Sigmoid colon (tissue), 7 donors: Measurements from ENCODE around the gene MLLT6. TPM values are rescaled to one million over a fixed set of nuclear protein-coding genes. Genes with fewer than 3 reads are reported as not detected.

Experiments used
- DNase-seq: peaks from one replicate; pipeline ENCODE4 v3.0.0-alpha.2; 2019
- H3K27ac ChIP-seq, 4 donors: fragments of 200-600 bp; sonication (generic); one replicate each; pipeline ENCODE4 v1.5.1; 2016 to 2019; ENCODE audit warnings: mild to moderate bottlenecking in 1 of 4
- H3K27me3 ChIP-seq, 3 donors: fragments of 200-600 bp; sonication (generic); one replicate each; pipeline ENCODE4 v1.5.1; 2019; ENCODE audit warnings: mild to moderate bottlenecking in 1 of 3
- H3K36me3 ChIP-seq, 4 donors: fragments of 200-600 bp; sonication (generic); one replicate each; pipeline ENCODE4 v1.5.1; 2016 to 2019
- H3K4me1 ChIP-seq, 4 donors: fragments of 200-600 bp; sonication (generic); one replicate each; pipeline ENCODE4 v1.5.1; 2017 to 2019
- H3K4me3 ChIP-seq, 4 donors: fragments of 200-600 bp; sonication (generic); one replicate each; pipeline ENCODE4 v1.5.1; 2017 to 2019; ENCODE audit warnings: mild to moderate bottlenecking in 2 of 4, moderate library complexity in 1 of 4
- H3K9me3 ChIP-seq, 4 donors: fragments of 200-600 bp in 3 of 4; sonication (generic) in 3 of 4; one replicate each; pipeline versions ENCODE4 v1.5.1 to v1.6.1; 2013 to 2019
- CTCF ChIP-seq, 4 experiments: fragments of 450-650 bp in 3 of 4; fragments of 200-600 bp in 1 of 4; IDR thresholded peaks; one replicate each; pipeline ENCODE4 v1.5.1; 2016 to 2019; ENCODE audit warnings: antibody characterized with exemption in 4 of 4, mild to moderate bottlenecking in 3 of 4, moderate library complexity in 2 of 4
- EP300 ChIP-seq, 4 donors: sonication (generic); formaldehyde crosslinking; IDR thresholded peaks; one replicate each; pipeline ENCODE4 v1.6.1; 2017; ENCODE audit warnings: antibody characterized with exemption in 4 of 4
- POLR2A ChIP-seq, 2 donors: fragments of 450-650 bp; IDR thresholded peaks; one replicate each; pipeline ENCODE4 v1.6.1; 2016; ENCODE audit warnings: antibody characterized with exemption in 2 of 2, mild to moderate bottlenecking in 2 of 2, moderate library complexity in 2 of 2
- POLR2AphosphoS5 ChIP-seq, 4 donors: sonication (generic); formaldehyde crosslinking; IDR thresholded peaks; one replicate each; pipeline ENCODE4 v1.6.1; 2017; ENCODE audit warnings: antibody characterized with exemption in 4 of 4
- WGBS, 2 donors: extraction: QIAGEN DNeasy Blood & Tissue Kit; methylation state at CpG; one replicate each; pipeline ENCODE4 v1.1.7; 2013; 5-methylcytosine and 5-hydroxymethylcytosine counted together
- intact Hi-C: fragments of 100-400 bp; cut with DNase I; formaldehyde crosslinking; loops from one replicate; pipeline ENCODE4 v1.15.1; 2023
- polyA plus RNA-seq, 3 donors: library from polyadenylated mRNA; stranded (reverse); fragments of 200-250 nt; gene quantifications; one replicate each; pipeline ENCODE4 v1.2.3, GENCODE V29; 2013
- total RNA-seq, 4 donors: library from RNA; depleted of rRNA; stranded (reverse); fragments of >200 nt; gene quantifications; one replicate each; pipeline ENCODE4 v1.1.0, GENCODE V29; 2016
- donor health status: healthy with polysubstance abuse.
- donor health status: Bipolar disorder and iron deficiency.
- donor health status: healthy.

Gene MLLT6
- total and polyA plus RNA-seq, 7 donors, result 15.3 to 90.3 (median 51.5) TPM

DNA sequence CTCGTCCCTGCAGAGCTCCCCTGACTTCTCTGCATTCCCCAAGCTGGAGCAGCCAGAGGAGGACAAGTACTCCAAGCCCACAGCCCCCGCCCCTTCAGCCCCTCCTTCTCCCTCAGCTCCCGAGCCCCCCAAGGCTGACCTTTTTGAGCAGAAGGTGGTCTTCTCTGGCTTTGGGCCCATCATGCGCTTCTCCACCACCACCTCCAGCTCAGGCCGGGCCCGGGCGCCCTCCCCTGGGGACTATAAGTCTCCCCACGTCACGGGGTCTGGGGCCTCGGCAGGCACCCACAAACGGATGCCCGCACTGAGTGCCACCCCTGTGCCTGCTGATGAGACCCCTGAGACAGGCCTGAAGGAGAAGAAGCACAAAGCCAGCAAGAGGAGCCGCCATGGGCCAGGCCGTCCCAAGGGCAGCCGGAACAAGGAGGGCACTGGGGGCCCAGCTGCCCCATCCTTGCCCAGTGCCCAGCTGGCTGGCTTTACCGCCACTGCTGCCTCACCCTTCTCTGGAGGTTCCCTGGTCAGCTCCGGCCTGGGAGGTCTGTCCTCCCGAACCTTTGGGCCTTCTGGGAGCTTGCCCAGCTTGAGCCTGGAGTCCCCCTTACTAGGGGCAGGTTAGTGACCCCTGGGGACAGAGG lies 11.4 kb downstream of the MLLT6 start:
- no peak overlapping the region for H3K4me3 ChIP-seq
- intact Hi-C loops, result no loop called here
- 94 to 95% methylated on average over 18 of the region's 18 CpGs for WGBS, 2 donors
- no peaks in the 10 kb centered on the region for H3K27me3 ChIP-seq
- H3K27ac ChIP-seq, result no peak overlapping the region
- DNase-seq, result no peak
- no peaks in the 10 kb centered on the region for H3K4me1 ChIP-seq
- peaks cover 36 to 100% (median 55%) of the 10 kb centered on the region in 4 donors for H3K36me3 ChIP-seq
- TF ChIP-seq EP300 (IDR thresholded peaks at IDR 0.05) (no peak), POLR2AphosphoS5 (IDR thresholded peaks at IDR 0.05) (no peak), POLR2A (IDR thresholded peaks at IDR 0.05) (no peak), CTCF (IDR thresholded peaks at IDR 0.05) (no peak)
- no peaks in the 10 kb centered on the region for H3K9me3 ChIP-seq

GRCh38 chr17:38717139-38717745 lies 12.2 kb downstream of the MLLT6 start:
- 73 to 75% methylated on average over 12 of the region's 12 CpGs for WGBS, 2 donors
- Histone ChIP-seq H3K9me3 (no peaks in the 10 kb centered on the region), H3K27me3 (no peaks in the 10 kb centered on the region), H3K4me1 (no peaks in the 10 kb centered on the region), H3K27ac (no peak overlapping the region), H3K36me3 (peaks cover 43 to 100% (median 54%) of the 10 kb centered on the region in 4 donors), H3K4me3 (no peak overlapping the region)
- intact Hi-C loops, result no loop called here
- no peak for TF ChIP-seq CTCF (IDR thresholded peaks at IDR 0.05)
- TF ChIP-seq EP300 (IDR thresholded peaks at IDR 0.05), result no peak
- TF ChIP-seq POLR2AphosphoS5 (IDR thresholded peaks at IDR 0.05), result no peak
- no peak for TF ChIP-seq POLR2A (IDR thresholded peaks at IDR 0.05)
- DNase-seq, result no peak

- Histone ChIP-seq H3K4me1 (peaks cover 0 to 6% (median 3%) of the 10 kb centered on the region in 4 donors), H3K9me3 (no peaks in the 10 kb centered on the region), H3K36me3 (peaks cover 43 to 88% (median 49%) of the 10 kb centered on the region in 4 donors), H3K27me3 (no peaks in the 10 kb centered on the region), H3K27ac (peak overlapping the region in 1 of 4 donors; percentile 4), H3K4me3 (no peak overlapping the region)
- 93 to 94% methylated on average over 29 of the region's 29 CpGs for WGBS, 2 donors
- no peak for TF ChIP-seq POLR2A (IDR thresholded peaks at IDR 0.05)
- DNase-seq, result no peak
- intact Hi-C loops, result no loop called here
Measured at GRCh38 chr17:38719289-38719942, 14.3 kb downstream of the MLLT6 start.

- H3K27me3 ChIP-seq, result no peaks in the 10 kb centered on the region
- peaks cover 43 to 82% (median 49%) of the 10 kb centered on the region in 4 donors for H3K36me3 ChIP-seq
- no peak for DNase-seq
- H3K4me1 ChIP-seq, result peaks cover 0 to 11% (median 10%) of the 10 kb centered on the region in 4 donors
- H3K9me3 ChIP-seq, result no peaks in the 10 kb centered on the region
- 68 to 83% methylated on average over 39 of the region's 39 CpGs for WGBS, 2 donors
- intact Hi-C loops, result no loop called here
- no peak for TF ChIP-seq POLR2A (IDR thresholded peaks at IDR 0.05)
- TF ChIP-seq POLR2AphosphoS5 (IDR thresholded peaks at IDR 0.05), result no peak
- no peak for TF ChIP-seq EP300 (IDR thresholded peaks at IDR 0.05)
- TF ChIP-seq CTCF (IDR thresholded peaks at IDR 0.05), result no peak
- H3K27ac ChIP-seq, result peak overlapping the region in 1 of 4 donors; percentile 1
- H3K4me3 ChIP-seq, result no peak overlapping the region
Measured at GRCh38 chr17:38719943-38720641, 15.0 kb downstream of the MLLT6 start.

DNA sequence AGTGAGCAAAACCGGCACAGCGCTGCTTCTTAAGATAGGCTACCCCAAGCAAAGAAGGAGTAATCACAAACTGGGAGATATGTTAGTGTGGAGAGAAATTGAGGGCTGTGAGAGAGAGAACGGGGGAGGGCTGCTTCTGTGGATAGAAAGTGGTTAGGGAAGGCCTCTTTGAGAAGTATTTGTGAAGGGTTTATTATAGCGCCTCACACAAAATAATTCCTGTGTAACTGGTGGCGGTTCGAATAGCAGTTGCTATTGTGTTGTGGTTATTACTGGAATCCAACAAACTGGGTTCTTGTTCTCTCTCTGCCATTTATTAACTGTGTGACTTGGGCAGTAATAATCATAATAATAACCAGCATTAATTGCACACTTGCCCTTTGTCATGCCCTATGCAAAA lies 15.9 kb downstream of the MLLT6 start:
- no peak for TF ChIP-seq CTCF (IDR thresholded peaks at IDR 0.05)
- TF ChIP-seq POLR2AphosphoS5 (IDR thresholded peaks at IDR 0.05), result no peak
- no peak for TF ChIP-seq POLR2A (IDR thresholded peaks at IDR 0.05)
- TF ChIP-seq EP300 (IDR thresholded peaks at IDR 0.05), result no peak
- H3K27ac ChIP-seq, result no peak overlapping the region
- H3K36me3 ChIP-seq, result peaks cover 37 to 80% (median 41%) of the 10 kb centered on the region in 4 donors
- intact Hi-C loops, result no loop called here
- no peaks in the 10 kb centered on the region for H3K9me3 ChIP-seq
- peaks cover 0 to 12% (median 11%) of the 10 kb centered on the region in 4 donors for H3K4me1 ChIP-seq
- DNase-seq, result no peak
- no peaks in the 10 kb centered on the region for H3K27me3 ChIP-seq
- H3K4me3 ChIP-seq, result no peak overlapping the region
- 89 to 93% methylated on average over 6 of the region's 6 CpGs for WGBS, 2 donors
